Inflammatory macrophage (primary cell): ENCODE measurements around the gene NET1.

ENCODE experiments used
- DNase-seq, 2 donors: peaks; one replicate each; pipeline ENCODE4 v3.0.0-alpha.2; 2020 to 2022

Gene NET1

GRCh38 chr10:5445006-5445405, 32.6 kb downstream of the NET1 start:
- no peak for DNase-seq

GRCh38 chr10:5446390-5446926, 34.1 kb downstream of the NET1 start:
- peak; percentile 68 to 72 for DNase-seq

GRCh38 chr10:5447056-5447455, 34.7 kb downstream of the NET1 start:
- no peak for DNase-seq

- DNase-seq: no peak
These were observed 35.3 kb downstream of the NET1 start for GRCh38 chr10:5447611-5448071.

- DNase-seq: no peak
These were observed 36.1 kb downstream of the NET1 start for GRCh38 chr10:5448333-5449001.

- no peak for DNase-seq
These were observed 36.9 kb downstream of the NET1 start for GRCh38 chr10:5449227-5449626.

- peak; percentile 48 to 64 for DNase-seq
These were observed 37.5 kb downstream of the NET1 start for GRCh38 chr10:5449823-5450222.

- DNase-seq: no peak
These were observed 38.4 kb downstream of the NET1 start for GRCh38 chr10:5450605-5451384.

- DNase-seq: no peak
These were observed 41.6 kb downstream of the NET1 start for GRCh38 chr10:5453749-5454489.

- no peak for DNase-seq
These were observed 44.2 kb downstream of the NET1 start for GRCh38 chr10:5456563-5456962.

- no peak for DNase-seq
These were observed 45.4 kb downstream of the NET1 start for GRCh38 chr10:5457741-5458140.

- DNase-seq: no peak
These were observed 46.1 kb downstream of the NET1 start for GRCh38 chr10:5458425-5458824.

- no peak for DNase-seq
These were observed 46.8 kb downstream of the NET1 start for GRCh38 chr10:5458949-5459747.

- no peak for DNase-seq
These were observed 48.3 kb downstream of the NET1 start for GRCh38 chr10:5460468-5461202.

- DNase-seq: no peak
These were observed 48.8 kb downstream of the NET1 start for GRCh38 chr10:5461203-5461588.

- DNase-seq: no peak
These were observed 49.8 kb downstream of the NET1 start for GRCh38 chr10:5461914-5462840.

- DNase-seq: no peak
These were observed 50.5 kb downstream of the NET1 start for GRCh38 chr10:5462841-5463293.

- DNase-seq: no peak
These were observed 52.2 kb downstream of the NET1 start for GRCh38 chr10:5464546-5464945.

- no peak for DNase-seq
These were observed 53.7 kb downstream of the NET1 start for GRCh38 chr10:5465976-5466450.
